Stomach (tissue), 9 donors: Measurements from ENCODE around the gene ICAM3. TPM values are rescaled to one million over a fixed set of nuclear protein-coding genes. Genes with fewer than 3 reads are reported as not detected.
"Not testable (repeated sequence)": the region's sequence is repeated elsewhere in the genome, so short reads cannot be mapped to it uniquely, and the experiment has no call there.

Experiments
- DNase-seq, 2 donors: peaks; one replicate each; pipeline versions ENCODE4 v3.0.0 to v3.0.0-alpha.2; 2013 to 2019
- H3K27ac ChIP-seq, 5 donors: fragments of 200-600 bp in 4 of 5; sonication (generic) in 4 of 5; one replicate each; pipeline ENCODE4 v1.5.1; 2013 to 2019; ENCODE audit warnings: mild to moderate bottlenecking in 1 of 5, moderate library complexity in 1 of 5
- H3K27me3 ChIP-seq, 3 donors: fragments of 200-600 bp; sonication (generic); one replicate each; pipeline ENCODE4 v1.5.1; 2017 to 2019; ENCODE audit warnings: mixed run types in 1 of 3
- H3K36me3 ChIP-seq, 4 donors: fragments of 200-600 bp; sonication (generic); 1 replicate in 3 of 4; 2 replicates in 1 of 4; pipeline ENCODE4 v1.5.1; 2016 to 2019
- H3K4me1 ChIP-seq, 4 donors: fragments of 200-600 bp; sonication (generic); one replicate each; pipeline ENCODE4 v1.5.1; 2016 to 2019
- H3K4me3 ChIP-seq, 4 donors: fragments of 200-600 bp; sonication (generic) in 3 of 4; one replicate each; pipeline ENCODE4 v1.5.1; 2016 to 2019; ENCODE audit warnings: mild to moderate bottlenecking in 1 of 4
- H3K9me3 ChIP-seq, 4 donors: fragments of 200-600 bp; sonication (generic); one replicate each; pipeline ENCODE4 v1.5.1; 2016 to 2019
- CTCF ChIP-seq, 7 experiments: fragments of 450-650 bp in 4 of 7; fragments of 200-600 bp in 3 of 7; sonication (generic) in 3 of 7; IDR thresholded peaks; one replicate each; pipeline ENCODE4 v1.5.1; 2016 to 2019; ENCODE audit warnings: antibody characterized with exemption in 7 of 7, control low read depth in 2 of 7, mild to moderate bottlenecking in 1 of 7
- EP300 ChIP-seq: sonication (generic); formaldehyde crosslinking; IDR thresholded peaks from one replicate; pipeline ENCODE4 v1.6.1; 2017; ENCODE audit warnings: antibody characterized with exemption
- POLR2A ChIP-seq, 4 donors: fragments of 450-650 bp; IDR thresholded peaks; one replicate each; pipeline ENCODE4 v1.6.1; 2016; ENCODE audit warnings: antibody characterized with exemption in 4 of 4, control low read depth in 2 of 4, mild to moderate bottlenecking in 1 of 4, moderate library complexity in 1 of 4
- POLR2AphosphoS5 ChIP-seq, 3 donors: sonication (generic); formaldehyde crosslinking; IDR thresholded peaks; one replicate each; pipeline ENCODE4 v1.6.1; 2016; ENCODE audit warnings: antibody characterized with exemption in 3 of 3
- WGBS, 5 donors: extraction: QIAGEN DNeasy Blood & Tissue Kit in 3 of 5; methylation state at CpG; one replicate each; pipeline versions ENCODE4 v1.1.5 to v1.1.7; 2013 to 2018; 5-methylcytosine and 5-hydroxymethylcytosine counted together
- intact Hi-C: fragments of 100-400 bp; cut with DNase I; formaldehyde crosslinking; loops from one replicate; pipeline ENCODE4 v1.15.1; 2023; ENCODE audit warnings: low total_unique reads
- polyA plus RNA-seq, 3 donors: library from polyadenylated mRNA; stranded (reverse); fragments of 200-250 nt; gene quantifications; one replicate each; pipeline ENCODE4 v1.2.3, GENCODE V29; 2013
- total RNA-seq, 5 donors: library from RNA; depleted of rRNA; stranded (reverse); fragments of >200 nt; gene quantifications; one replicate each; pipeline versions ENCODE4 v1.1.0 to v1.2.3, GENCODE V29; 2014 to 2016
- donor health status: healthy with polysubstance abuse.
- donor health status: Bipolar disorder and iron deficiency.
- donor health status: healthy.

The ICAM3 gene
- total and polyA plus RNA-seq, 8 donors: 3.5 to 17.1 (median 8.5) TPM; not detected in 1

GRCh38 chr19:10372690-10373089, 33.3 kb upstream of the ICAM3 start:
- H3K36me3 ChIP-seq: peaks cover 46 to 92% (median 91%) of the 10 kb centered on the region in 4 donors
- no peak for TF ChIP-seq POLR2AphosphoS5 (IDR thresholded peaks at IDR 0.05)
- TF ChIP-seq CTCF (IDR thresholded peaks at IDR 0.05): no peak
- no peak for TF ChIP-seq EP300
- TF ChIP-seq POLR2A (IDR thresholded peaks at IDR 0.05): no peak
- WGBS, 5 donors: 89 to 98% (median 94%) methylated on average over 3 of the region's 3 CpGs
- H3K4me3 ChIP-seq: no peak overlapping the region
- no peak for DNase-seq
- no peaks in the 10 kb centered on the region for H3K27me3 ChIP-seq
- H3K27ac ChIP-seq: peak overlapping the region in 1 of 5 donors; percentile 35
- intact Hi-C loops: loop anchor here (10.0 kb wide), 1 partner anchor 48 kb away; no protein-coding TSS in a partner anchor
- no peaks in the 10 kb centered on the region for H3K4me1 ChIP-seq
- no peaks in the 10 kb centered on the region for H3K9me3 ChIP-seq

- H3K27me3 ChIP-seq: no peaks in the 10 kb centered on the region
- H3K27ac ChIP-seq: no peak overlapping the region
- H3K4me1 ChIP-seq: no peaks in the 10 kb centered on the region
- no peaks in the 10 kb centered on the region for H3K9me3 ChIP-seq
- intact Hi-C loops: no loop called here
- TF ChIP-seq EP300 (no peak), CTCF (IDR thresholded peaks at IDR 0.05) (no peak), POLR2A (IDR thresholded peaks at IDR 0.05) (no peak), POLR2AphosphoS5 (IDR thresholded peaks at IDR 0.05) (no peak)
- DNase-seq: no peak
- H3K36me3 ChIP-seq: peaks cover 63 to 100% (median 99%) of the 10 kb centered on the region in 4 donors
- 89 to 95% (median 95%) methylated on average over 12 to 15 of the region's 15 CpGs for WGBS, 5 donors
- no peak overlapping the region for H3K4me3 ChIP-seq
These were observed 28.8 kb upstream of the ICAM3 start for GRCh38 chr19:10368101-10368803.

- DNase-seq, intact Hi-C loops, H3K4me3 ChIP-seq, H3K27ac ChIP-seq, H3K27me3 ChIP-seq, H3K9me3 ChIP-seq, H3K4me1 ChIP-seq: not testable (repeated sequence)
- WGBS, 5 donors: 95 to 98% (median 96%) methylated on average over 4 of the region's 4 CpGs
- peaks cover 63 to 100% (median 100%) of the 10 kb centered on the region in 4 donors for H3K36me3 ChIP-seq
These were observed 27.6 kb upstream of the ICAM3 start for GRCh38 chr19:10366950-10367512.

GRCh38 chr19:10365518-10365917, 26.1 kb upstream of the ICAM3 start:
- DNase-seq: no peak
- H3K4me1 ChIP-seq: no peaks in the 10 kb centered on the region
- intact Hi-C loops: no loop called here
- no peaks in the 10 kb centered on the region for H3K9me3 ChIP-seq
- TF ChIP-seq POLR2A (IDR thresholded peaks at IDR 0.05): no peak
- no peak for TF ChIP-seq EP300
- TF ChIP-seq CTCF (IDR thresholded peaks at IDR 0.05): no peak
- TF ChIP-seq POLR2AphosphoS5 (IDR thresholded peaks at IDR 0.05): no peak
- no peaks in the 10 kb centered on the region for H3K27me3 ChIP-seq
- WGBS, 5 donors: 94 to 100% (median 96%) methylated on average over 9 to 23 of the region's 23 CpGs
- H3K27ac ChIP-seq: no peak overlapping the region
- H3K36me3 ChIP-seq: peaks cover 71 to 100% (median 100%) of the 10 kb centered on the region in 4 donors
- H3K4me3 ChIP-seq: no peak overlapping the region

GRCh38 chr19:10364644-10365043, 25.2 kb upstream of the ICAM3 start:
- no peak for DNase-seq
- intact Hi-C loops: no loop called here
- Histone ChIP-seq H3K27me3 (no peaks in the 10 kb centered on the region), H3K4me3 (no peak overlapping the region), H3K4me1 (no peaks in the 10 kb centered on the region), H3K27ac (no peak overlapping the region), H3K36me3 (peaks cover 73 to 100% (median 100%) of the 10 kb centered on the region in 4 donors), H3K9me3 (no peaks in the 10 kb centered on the region)
- WGBS, 5 donors: 83 to 91% (median 89%) methylated on average over 16 to 19 of the region's 19 CpGs
- no peak for TF ChIP-seq POLR2AphosphoS5 (IDR thresholded peaks at IDR 0.05)
- TF ChIP-seq POLR2A (IDR thresholded peaks at IDR 0.05): no peak
- TF ChIP-seq CTCF (IDR thresholded peaks at IDR 0.05): no peak
- no peak for TF ChIP-seq EP300
